ENCODE measurements around the gene CDADC1.

GRCh38 chr13:49310251-49310650 lies 62.5 kb downstream of the CDADC1 start:
- TF ChIP-seq, protein P1, sequence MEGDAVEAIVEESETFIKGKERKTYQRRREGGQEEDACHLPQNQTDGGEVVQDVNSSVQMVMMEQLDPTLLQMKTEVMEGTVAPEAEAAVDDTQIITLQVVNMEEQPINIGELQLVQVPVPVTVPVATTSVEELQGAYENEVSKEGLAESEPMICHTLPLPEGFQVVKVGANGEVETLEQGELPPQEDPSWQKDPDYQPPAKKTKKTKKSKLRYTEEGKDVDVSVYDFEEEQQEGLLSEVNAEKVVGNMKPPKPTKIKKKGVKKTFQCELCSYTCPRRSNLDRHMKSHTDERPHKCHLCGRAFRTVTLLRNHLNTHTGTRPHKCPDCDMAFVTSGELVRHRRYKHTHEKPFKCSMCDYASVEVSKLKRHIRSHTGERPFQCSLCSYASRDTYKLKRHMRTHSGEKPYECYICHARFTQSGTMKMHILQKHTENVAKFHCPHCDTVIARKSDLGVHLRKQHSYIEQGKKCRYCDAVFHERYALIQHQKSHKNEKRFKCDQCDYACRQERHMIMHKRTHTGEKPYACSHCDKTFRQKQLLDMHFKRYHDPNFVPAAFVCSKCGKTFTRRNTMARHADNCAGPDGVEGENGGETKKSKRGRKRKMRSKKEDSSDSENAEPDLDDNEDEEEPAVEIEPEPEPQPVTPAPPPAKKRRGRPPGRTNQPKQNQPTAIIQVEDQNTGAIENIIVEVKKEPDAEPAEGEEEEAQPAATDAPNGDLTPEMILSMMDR (IDR thresholded peaks at IDR 0.05; ENCODE audit: extremely low read depth in 1 of 2, insufficient read depth in 1 of 2, low read depth in 1 of 2, low read length in 2 of 2), result no peak
- no peak for TF ChIP-seq POLR2AphosphoS5 (IDR thresholded peaks at IDR 0.05; ENCODE audit: insufficient read depth, low read depth, low read length)
